Measurements from ENCODE around the gene STX5.
"Not testable (repeated sequence)": the region's sequence is repeated elsewhere in the genome, so short reads cannot be mapped to it uniquely, and the experiment has no call there.

Gene STX5

GRCh38 chr11:62831520-62832335, at the start of gene STX5:
Gene STX5 (minus strand): TSS chr11:62832051. CDS start chr11:62831243, 808 bp downstream.
- peak; percentile 100 for DNase-seq (ENCODE audit: low spot score)

GRCh38 chr11:62880803-62881578, 49.1 kb upstream of the STX5 start, which contains the start of gene SLC3A2:
Gene SLC3A2 (plus strand): TSS chr11:62880896. CDS start chr11:62881024, 128 bp downstream.
- DNase-seq (ENCODE audit: low spot score), result peak; percentile 93

- DNase-seq (ENCODE audit: low spot score), result no peak
These were observed 48.5 kb upstream of the STX5 start for GRCh38 chr11:62880231-62880802.

GRCh38 chr11:62879235-62879978, 47.6 kb upstream of the STX5 start:
- peak; percentile 80 for DNase-seq (ENCODE audit: low spot score)

GRCh38 chr11:62876712-62877111, 44.9 kb upstream of the STX5 start:
- peak; percentile 11 for DNase-seq (ENCODE audit: low spot score)

- peak; percentile 16 for DNase-seq (ENCODE audit: low spot score)
These were observed 44.0 kb upstream of the STX5 start for GRCh38 chr11:62875698-62876478.

GRCh38 chr11:62874851-62875250, 43.0 kb upstream of the STX5 start:
- DNase-seq (ENCODE audit: low spot score), result no peak

GRCh38 chr11:62865635-62866034, 33.8 kb upstream of the STX5 start:
- DNase-seq (ENCODE audit: low spot score), result no peak

- DNase-seq (ENCODE audit: low spot score), result no peak
These were observed 32.0 kb upstream of the STX5 start for GRCh38 chr11:62863687-62864335.

GRCh38 chr11:62861564-62862192, 29.8 kb upstream of the STX5 start:
- DNase-seq (ENCODE audit: low spot score), result not testable (repeated sequence)

GRCh38 chr11:62860835-62861563, 29.1 kb upstream of the STX5 start:
- no peak for DNase-seq (ENCODE audit: low spot score)

- DNase-seq (ENCODE audit: low spot score), result not testable (repeated sequence)
These were observed 27.4 kb upstream of the STX5 start for GRCh38 chr11:62859281-62859703.

- no peak for DNase-seq (ENCODE audit: low spot score)
These were observed 26.4 kb upstream of the STX5 start for GRCh38 chr11:62858201-62858600.

GRCh38 chr11:62857541-62857982, 25.7 kb upstream of the STX5 start:
- no peak for DNase-seq (ENCODE audit: low spot score)

GRCh38 chr11:62856333-62856895, 24.6 kb upstream of the STX5 start:
- no peak for DNase-seq (ENCODE audit: low spot score)

- DNase-seq (ENCODE audit: low spot score), result peak; percentile 98
These were observed 23.9 kb upstream of the STX5 start for GRCh38 chr11:62855571-62856332.

- peak; percentile 52 for DNase-seq (ENCODE audit: low spot score)
These were observed 23.1 kb upstream of the STX5 start for GRCh38 chr11:62854825-62855570.

Measured in hematopoietic multipotent progenitor cell treated with erythropoietin and hydrocortisone succinate and interleukin-3 and kit ligand, for 17 days (in vitro differentiated cells).